ENCODE data around the gene KNL1. TPM values are rescaled to one million over a fixed set of nuclear protein-coding genes. Genes with fewer than 3 reads are reported as not detected.
"Not testable (repeated sequence)": the region's sequence is repeated elsewhere in the genome, so short reads cannot be mapped to it uniquely, and the experiment has no call there.

Gene KNL1
- total RNA-seq, 1 experiment from 2014 or later: 25.8 TPM

DNA sequence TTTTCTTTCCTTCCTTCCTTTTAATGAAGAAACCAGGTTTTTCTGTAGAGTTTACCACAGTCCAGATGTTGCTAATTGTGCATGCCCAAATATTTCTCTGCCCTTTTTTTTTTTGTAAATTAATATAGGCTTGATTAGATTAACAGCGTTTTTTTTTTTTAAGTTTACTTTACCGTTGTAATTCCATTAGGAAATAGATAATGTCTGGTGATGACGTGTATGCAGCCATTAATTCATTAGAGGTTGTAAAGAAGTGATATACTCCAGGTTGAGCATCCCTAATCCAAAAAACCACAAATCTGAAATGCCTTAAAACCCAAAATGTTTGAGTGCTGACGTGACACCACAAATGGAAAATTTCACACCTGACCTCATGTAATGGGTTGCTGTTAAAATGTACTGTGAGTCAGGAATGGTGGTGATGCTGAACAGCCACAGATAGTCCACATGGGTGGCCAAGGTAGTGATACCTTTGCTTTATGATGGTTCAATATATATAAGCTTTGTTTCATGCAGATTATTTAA lies 43.2 kb downstream of the KNL1 start:
- H4K20me1 ChIP-seq (ENCODE audit: insufficient read depth, low read depth, low read length): no peaks in the 10 kb centered on the region
- H3K4me3 ChIP-seq (ENCODE audit: low read length): no peak overlapping the region

DNA sequence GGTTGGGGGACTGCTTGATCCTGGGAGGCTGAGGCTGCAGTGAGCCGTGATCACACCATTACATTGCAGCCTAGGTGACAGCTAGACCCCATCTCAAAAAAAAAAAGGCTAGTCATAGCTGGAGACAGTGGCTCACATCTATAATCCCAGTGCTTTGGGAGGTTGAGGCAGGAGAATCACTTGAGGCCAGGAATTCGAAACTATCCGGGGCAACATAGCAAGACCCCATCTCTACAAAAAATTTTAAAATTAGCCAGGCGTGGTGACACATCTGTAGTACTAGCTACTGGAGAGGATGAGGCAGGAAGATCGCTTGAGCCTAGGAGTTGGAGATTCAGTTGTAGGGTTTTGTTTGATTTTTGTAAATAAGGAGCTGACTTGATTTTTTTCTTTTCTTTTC lies 45.6 kb downstream of the KNL1 start:
- peak; percentile 26 for DNase-seq
- no peak overlapping the region for H2AFZ ChIP-seq (ENCODE audit: low read length)
- H3K36me3 ChIP-seq (ENCODE audit: insufficient read depth, low read length): peaks cover 14% of the 10 kb centered on the region; the same call in 1 of the 2 replicates
- no peak overlapping the region for H3K9ac ChIP-seq (ENCODE audit: low read length)
- no peaks in the 10 kb centered on the region for H3K79me2 ChIP-seq (ENCODE audit: low read length)
- H3K4me3 ChIP-seq (ENCODE audit: low read length): no peak overlapping the region
- no peaks in the 10 kb centered on the region for H3K4me1 ChIP-seq (ENCODE audit: low read length)
- H3K27ac ChIP-seq (ENCODE audit: low read length): no peak overlapping the region
- no peaks in the 10 kb centered on the region for H3K9me3 ChIP-seq (ENCODE audit: low read length)
- no peak overlapping the region for H3K4me2 ChIP-seq (ENCODE audit: low read depth, low read length, poor library complexity, severe bottlenecking)
- H3K27me3 ChIP-seq (ENCODE audit: low read length): no peaks in the 10 kb centered on the region
- H3K9me2 ChIP-seq (replicated peaks; ENCODE audit: insufficient read depth, low read length): no peaks in the 10 kb centered on the region
- no peaks in the 10 kb centered on the region for H4K20me1 ChIP-seq (ENCODE audit: insufficient read depth, low read depth, low read length)

More for the DNA sequence above, 43.2 kb downstream of the KNL1 start:
- Histone ChIP-seq H3K36me3 (ENCODE audit: insufficient read depth, low read length) (peaks cover 19% of the 10 kb centered on the region; the same call in 1 of the 2 replicates), H3K9me2 (replicated peaks; ENCODE audit: insufficient read depth, low read length) (no peaks in the 10 kb centered on the region), H2AFZ (ENCODE audit: low read length) (no peak overlapping the region), H3K4me1 (ENCODE audit: low read length) (no peaks in the 10 kb centered on the region), H3K27me3 (ENCODE audit: low read length) (no peaks in the 10 kb centered on the region), H3K79me2 (ENCODE audit: low read length) (no peaks in the 10 kb centered on the region), H3K9me3 (ENCODE audit: low read length) (no peaks in the 10 kb centered on the region), H3K4me2 (ENCODE audit: low read depth, low read length, poor library complexity, severe bottlenecking) (no peak overlapping the region), H3K27ac (ENCODE audit: low read length) (no peak overlapping the region), H3K9ac (ENCODE audit: low read length) (no peak overlapping the region)
- peak; percentile 39 for DNase-seq

GRCh38 chr15:40647523-40647922 lies 53.5 kb downstream of the KNL1 start:
- H3K4me3 ChIP-seq (ENCODE audit: low read length): no peak overlapping the region
- no peaks in the 10 kb centered on the region for H3K79me2 ChIP-seq (ENCODE audit: low read length)
- no peaks in the 10 kb centered on the region for H4K20me1 ChIP-seq (ENCODE audit: insufficient read depth, low read depth, low read length)
- H3K36me3 ChIP-seq (ENCODE audit: insufficient read depth, low read length): peaks cover 36% of the 10 kb centered on the region
- H2AFZ ChIP-seq (ENCODE audit: low read length): no peak overlapping the region
- no peaks in the 10 kb centered on the region for H3K9me3 ChIP-seq (ENCODE audit: low read length)
- no peak overlapping the region for H3K9ac ChIP-seq (ENCODE audit: low read length)
- H3K27me3 ChIP-seq (ENCODE audit: low read length): no peaks in the 10 kb centered on the region
- DNase-seq: no peak
- 0 out of 2 replicates have a peak overlapping the region, but pooled peaks have one; percentile 15 for H3K27ac ChIP-seq (ENCODE audit: low read length)
- no peaks in the 10 kb centered on the region for H3K9me2 ChIP-seq (replicated peaks; ENCODE audit: insufficient read depth, low read length)
- no peaks in the 10 kb centered on the region for H3K4me1 ChIP-seq (ENCODE audit: low read length)
- H3K4me2 ChIP-seq (ENCODE audit: low read depth, low read length, poor library complexity, severe bottlenecking): no peak overlapping the region

GRCh38 chr15:40650479-40650878 lies 56.4 kb downstream of the KNL1 start:
- Histone ChIP-seq H2AFZ (ENCODE audit: low read length) (no peak overlapping the region), H3K4me2 (ENCODE audit: low read depth, low read length, poor library complexity, severe bottlenecking) (no peak overlapping the region), H3K4me1 (ENCODE audit: low read length) (no peaks in the 10 kb centered on the region), H3K9ac (ENCODE audit: low read length) (no peak overlapping the region), H3K27ac (ENCODE audit: low read length) (no peak overlapping the region), H3K79me2 (ENCODE audit: low read length) (no peaks in the 10 kb centered on the region), H3K9me3 (ENCODE audit: low read length) (no peaks in the 10 kb centered on the region), H3K36me3 (ENCODE audit: insufficient read depth, low read length) (peaks cover 38% of the 10 kb centered on the region), H3K4me3 (ENCODE audit: low read length) (no peak overlapping the region), H3K9me2 (replicated peaks; ENCODE audit: insufficient read depth, low read length) (no peaks in the 10 kb centered on the region), H3K27me3 (ENCODE audit: low read length) (no peaks in the 10 kb centered on the region), H4K20me1 (ENCODE audit: insufficient read depth, low read depth, low read length) (no peaks in the 10 kb centered on the region)
- no peak for DNase-seq

GRCh38 chr15:40660686-40661085 lies 66.6 kb downstream of the KNL1 start:
- Histone ChIP-seq H2AFZ (ENCODE audit: low read length) (no peak overlapping the region), H3K4me2 (ENCODE audit: low read depth, low read length, poor library complexity, severe bottlenecking) (no peak overlapping the region), H3K9me2 (replicated peaks; ENCODE audit: insufficient read depth, low read length) (no peaks in the 10 kb centered on the region), H3K9me3 (ENCODE audit: low read length) (no peaks in the 10 kb centered on the region), H3K9ac (ENCODE audit: low read length) (no peak overlapping the region), H4K20me1 (ENCODE audit: insufficient read depth, low read depth, low read length) (no peaks in the 10 kb centered on the region), H3K36me3 (ENCODE audit: insufficient read depth, low read length) (peaks cover 16% of the 10 kb centered on the region), H3K4me3 (ENCODE audit: low read length) (no peak overlapping the region), H3K27me3 (ENCODE audit: low read length) (no peaks in the 10 kb centered on the region), H3K4me1 (ENCODE audit: low read length) (no peaks in the 10 kb centered on the region), H3K27ac (ENCODE audit: low read length) (no peak overlapping the region), H3K79me2 (ENCODE audit: low read length) (no peaks in the 10 kb centered on the region)
- no peak for DNase-seq

- no peaks in the 10 kb centered on the region for H4K20me1 ChIP-seq (ENCODE audit: insufficient read depth, low read depth, low read length)
- peaks cover 13% of the 10 kb centered on the region; the same call in 1 of the 2 replicates for H3K36me3 ChIP-seq (ENCODE audit: insufficient read depth, low read length)
- H3K4me2 ChIP-seq (ENCODE audit: low read depth, low read length, poor library complexity, severe bottlenecking): no peak overlapping the region
- no peaks in the 10 kb centered on the region for H3K4me1 ChIP-seq (ENCODE audit: low read length)
- H3K27ac ChIP-seq (ENCODE audit: low read length): no peak overlapping the region
- no peak overlapping the region for H3K4me3 ChIP-seq (ENCODE audit: low read length)
- H3K9ac ChIP-seq (ENCODE audit: low read length): no peak overlapping the region
- H2AFZ ChIP-seq (ENCODE audit: low read length): no peak overlapping the region
- no peaks in the 10 kb centered on the region for H3K27me3 ChIP-seq (ENCODE audit: low read length)
- no peaks in the 10 kb centered on the region for H3K79me2 ChIP-seq (ENCODE audit: low read length)
- no peaks in the 10 kb centered on the region for H3K9me2 ChIP-seq (replicated peaks; ENCODE audit: insufficient read depth, low read length)
- H3K9me3 ChIP-seq (ENCODE audit: low read length): no peaks in the 10 kb centered on the region
- DNase-seq: no peak
Observed at GRCh38 chr15:40664909-40665308, 70.9 kb downstream of the KNL1 start.

GRCh38 chr15:40676290-40676689 lies 82.2 kb downstream of the KNL1 start:
- not testable (repeated sequence) for H4K20me1 ChIP-seq (ENCODE audit: insufficient read depth, low read depth, low read length); H3K4me2 ChIP-seq (ENCODE audit: low read depth, low read length, poor library complexity, severe bottlenecking); H3K9ac ChIP-seq (ENCODE audit: low read length); H3K4me3 ChIP-seq (ENCODE audit: low read length); DNase-seq; H3K36me3 ChIP-seq (ENCODE audit: insufficient read depth, low read length); H2AFZ ChIP-seq (ENCODE audit: low read length); H3K27ac ChIP-seq (ENCODE audit: low read length); H3K9me2 ChIP-seq (replicated peaks; ENCODE audit: insufficient read depth, low read length); H3K27me3 ChIP-seq (ENCODE audit: low read length); H3K9me3 ChIP-seq (ENCODE audit: low read length); H3K79me2 ChIP-seq (ENCODE audit: low read length)
- peaks cover 18% of the 10 kb centered on the region for H3K4me1 ChIP-seq (ENCODE audit: low read length)

GRCh38 chr15:40676906-40677305 lies 82.9 kb downstream of the KNL1 start:
- H3K4me2 ChIP-seq (ENCODE audit: low read depth, low read length, poor library complexity, severe bottlenecking); H3K79me2 ChIP-seq (ENCODE audit: low read length); H2AFZ ChIP-seq (ENCODE audit: low read length); H3K9me2 ChIP-seq (replicated peaks; ENCODE audit: insufficient read depth, low read length); H3K4me3 ChIP-seq (ENCODE audit: low read length); H3K9ac ChIP-seq (ENCODE audit: low read length); H3K36me3 ChIP-seq (ENCODE audit: insufficient read depth, low read length); H3K9me3 ChIP-seq (ENCODE audit: low read length); H3K27ac ChIP-seq (ENCODE audit: low read length); DNase-seq; H3K27me3 ChIP-seq (ENCODE audit: low read length); H4K20me1 ChIP-seq (ENCODE audit: insufficient read depth, low read depth, low read length): not testable (repeated sequence)
- peaks cover 18% of the 10 kb centered on the region for H3K4me1 ChIP-seq (ENCODE audit: low read length)

Data from Karpas-422 (cell line).